ENCODE results near the gene CSTA. TPM values are rescaled to one million over a fixed set of nuclear protein-coding genes. Genes with fewer than 3 reads are reported as not detected.

CSTA gene
- total RNA-seq, 1 donor from 2014 or later: not detected

GRCh38 chr3:122322095-122323075, 2.7 kb upstream of the CSTA start:
- Histone ChIP-seq H3K27ac (no peak overlapping the region), H3K9me3 (no peaks in the 10 kb centered on the region), H3K36me3 (no peaks in the 10 kb centered on the region), H3K27me3 (no peaks in the 10 kb centered on the region), H3K4me1 (no peaks in the 10 kb centered on the region), H3K4me3 (no peak overlapping the region)
- DNase-seq (ENCODE audit: low spot score in 2 of 2): no peak
- TF ChIP-seq CTCF (IDR thresholded peaks at IDR 0.05): no peak
- intact Hi-C loops (cut with DNase I): no loop called here

DNA sequence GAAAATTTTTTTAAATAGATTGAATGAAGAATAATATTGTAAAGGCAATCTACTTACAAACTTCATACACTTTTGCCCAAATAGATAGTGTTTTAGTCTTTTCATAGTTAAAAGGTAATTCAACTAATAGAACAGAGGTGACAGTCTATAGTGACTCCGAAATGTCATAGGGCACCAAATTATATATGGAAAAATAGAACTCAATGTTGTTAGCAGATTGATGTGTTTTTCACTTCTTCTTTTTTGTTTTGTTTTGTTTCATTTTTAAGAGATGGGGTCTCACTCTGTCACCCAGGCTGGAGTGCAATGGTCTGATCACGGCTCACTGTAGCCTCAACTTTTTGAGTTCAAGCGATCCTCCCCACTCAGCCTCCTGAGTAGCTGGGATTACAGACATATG, 721 bp downstream of the CSTA start:
- intact Hi-C loops (cut with DNase I): no loop called here
- Histone ChIP-seq H3K27me3 (no peaks in the 10 kb centered on the region), H3K36me3 (no peaks in the 10 kb centered on the region), H3K4me1 (no peaks in the 10 kb centered on the region), H3K27ac (no peak overlapping the region), H3K9me3 (no peaks in the 10 kb centered on the region), H3K4me3 (no peak overlapping the region)
- no peak for TF ChIP-seq CTCF (IDR thresholded peaks at IDR 0.05)
- no peak for DNase-seq (ENCODE audit: low spot score in 2 of 2)

DNA sequence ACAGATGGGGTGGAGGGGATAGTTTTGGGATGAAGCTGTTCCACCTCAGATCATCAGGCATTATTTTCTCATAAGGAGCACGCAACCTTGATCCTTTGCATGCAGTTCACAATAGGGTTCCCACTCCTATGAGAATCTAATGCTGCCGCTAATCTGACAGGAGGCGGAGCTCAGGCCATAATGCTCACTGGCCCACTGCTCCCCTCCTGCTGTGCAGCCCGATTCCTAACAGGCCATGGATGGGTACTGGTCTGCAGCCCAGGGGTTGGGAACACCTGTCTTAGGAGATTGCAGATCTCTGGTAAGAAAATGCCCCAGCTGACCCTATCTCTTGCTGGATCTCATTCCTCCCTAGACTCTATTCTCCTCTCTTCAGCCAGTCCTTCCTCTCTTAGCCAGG, 6.8 kb downstream of the CSTA start:
- no peak for DNase-seq (ENCODE audit: low spot score in 2 of 2)
- no peak overlapping the region for H3K4me3 ChIP-seq
- H3K9me3 ChIP-seq: no peaks in the 10 kb centered on the region
- H3K36me3 ChIP-seq: no peaks in the 10 kb centered on the region
- no peaks in the 10 kb centered on the region for H3K27me3 ChIP-seq
- TF ChIP-seq CTCF (IDR thresholded peaks at IDR 0.05): no peak
- no peak overlapping the region for H3K27ac ChIP-seq
- H3K4me1 ChIP-seq: no peaks in the 10 kb centered on the region
- intact Hi-C loops (cut with DNase I): no loop called here

GRCh38 chr3:122332551-122332950, 7.5 kb downstream of the CSTA start:
- TF ChIP-seq CTCF (IDR thresholded peaks at IDR 0.05): no peak
- H3K36me3 ChIP-seq: no peaks in the 10 kb centered on the region
- no peaks in the 10 kb centered on the region for H3K4me1 ChIP-seq
- DNase-seq (ENCODE audit: low spot score in 2 of 2): no peak
- no peak overlapping the region for H3K4me3 ChIP-seq
- no peak overlapping the region for H3K27ac ChIP-seq
- H3K9me3 ChIP-seq: no peaks in the 10 kb centered on the region
- intact Hi-C loops (cut with DNase I): no loop called here
- H3K27me3 ChIP-seq: no peaks in the 10 kb centered on the region

DNA sequence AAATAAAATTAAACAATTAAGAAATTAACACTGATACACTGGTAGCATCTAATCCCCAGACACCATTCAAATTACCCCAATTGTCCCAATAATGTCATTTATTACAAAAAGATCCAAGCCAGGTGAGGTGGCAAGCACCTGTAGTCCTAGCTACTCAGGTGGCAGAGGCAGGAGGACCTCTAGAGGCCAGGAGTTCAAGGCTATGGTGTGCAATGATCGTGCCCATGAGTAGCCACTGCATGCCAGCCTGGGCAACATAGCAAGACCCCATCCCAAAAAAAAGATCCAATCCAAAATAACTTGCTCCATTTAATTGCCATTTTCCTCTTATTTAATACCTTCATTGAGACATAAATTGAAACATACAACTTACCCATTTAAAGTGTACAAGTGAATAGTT, 17.8 kb downstream of the CSTA start:
- Histone ChIP-seq H3K4me3 (no peak overlapping the region), H3K27ac (no peak overlapping the region), H3K36me3 (no peaks in the 10 kb centered on the region), H3K4me1 (no peaks in the 10 kb centered on the region), H3K27me3 (no peaks in the 10 kb centered on the region), H3K9me3 (no peaks in the 10 kb centered on the region)
- TF ChIP-seq CTCF (IDR thresholded peaks at IDR 0.05): no peak
- intact Hi-C loops (cut with DNase I): no loop called here
- DNase-seq (ENCODE audit: low spot score in 2 of 2): no peak
